ENCODE results near the gene SRSF4.
"Not testable (repeated sequence)": the region's sequence is repeated elsewhere in the genome, so short reads cannot be mapped to it uniquely, and the experiment has no call there.

The SRSF4 gene

GRCh38 chr1:29114654-29115053 is 67.0 kb downstream of the SRSF4 start:
- no peak overlapping the region for H3K4me3 ChIP-seq
- no peak overlapping the region for H3K27ac ChIP-seq

- Histone ChIP-seq H3K4me3 (no peak overlapping the region), H3K27ac (no peak overlapping the region)
Measured at GRCh38 chr1:29113413-29114117, 68.1 kb downstream of the SRSF4 start.

GRCh38 chr1:29112705-29113412 is 68.8 kb downstream of the SRSF4 start:
- Histone ChIP-seq H3K4me3 (no peak overlapping the region), H3K27ac (no peak overlapping the region)

GRCh38 chr1:29108041-29108440 is 73.7 kb downstream of the SRSF4 start:
- not testable (repeated sequence) for H3K27ac ChIP-seq, H3K4me3 ChIP-seq

GRCh38 chr1:29105822-29106221 is 75.9 kb downstream of the SRSF4 start:
- Histone ChIP-seq H3K4me3 (no peak overlapping the region), H3K27ac (no peak overlapping the region)

GRCh38 chr1:29100487-29100886 is 81.2 kb downstream of the SRSF4 start:
- Histone ChIP-seq H3K4me3 (no peak overlapping the region), H3K27ac (no peak overlapping the region)

- Histone ChIP-seq H3K27ac (no peak overlapping the region), H3K4me3 (no peak overlapping the region)
Measured at GRCh38 chr1:29099286-29099685, 82.4 kb downstream of the SRSF4 start.

All from skin epidermis (tissue), 12 donors.